ENCODE results near the gene SSTR3.

DNA sequence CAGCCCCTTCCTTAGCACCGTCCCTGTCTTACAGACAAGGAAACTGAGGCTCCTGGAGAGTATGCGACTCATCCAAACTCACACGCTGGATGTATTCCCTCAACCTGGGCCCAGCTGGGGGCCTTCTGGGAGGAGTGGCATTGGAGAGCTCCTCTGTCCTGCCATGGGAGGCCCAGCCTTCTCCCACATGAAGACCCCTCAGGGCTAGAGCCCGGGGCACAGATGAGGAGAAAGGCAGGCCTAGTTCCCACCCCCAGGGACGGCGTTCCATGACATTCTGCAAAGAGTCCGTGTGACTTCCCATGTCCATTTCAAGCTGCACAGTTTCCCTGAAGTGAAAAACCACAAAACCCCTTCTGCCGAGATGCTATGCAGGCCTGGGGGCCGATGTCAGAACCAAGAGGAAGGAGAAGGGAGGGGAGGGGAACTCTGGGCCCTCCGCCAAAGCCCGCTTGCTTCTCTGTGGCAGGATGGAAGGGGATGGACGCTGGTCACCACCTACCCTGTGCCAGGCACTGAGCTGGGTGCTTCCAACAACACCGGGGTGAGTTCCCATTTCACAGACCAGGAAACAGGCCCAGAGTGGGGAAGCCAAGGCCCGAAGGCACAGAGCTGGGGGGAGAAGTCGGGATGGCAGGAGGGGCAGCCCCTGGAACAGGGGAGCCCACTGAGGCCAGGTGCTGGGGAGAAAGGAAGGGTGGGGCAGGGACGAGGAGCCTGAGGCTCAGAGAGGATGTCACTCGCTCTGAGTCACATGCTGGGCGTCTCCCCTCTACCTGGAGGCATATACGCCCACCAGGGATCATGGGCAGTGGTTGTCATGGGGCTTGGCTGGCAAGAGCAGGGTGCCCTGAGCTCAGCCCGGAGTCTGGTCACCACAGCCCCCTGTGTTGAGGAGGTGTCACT, 16.1 kb upstream of the SSTR3 start:
- TF ChIP-seq, protein P1, sequence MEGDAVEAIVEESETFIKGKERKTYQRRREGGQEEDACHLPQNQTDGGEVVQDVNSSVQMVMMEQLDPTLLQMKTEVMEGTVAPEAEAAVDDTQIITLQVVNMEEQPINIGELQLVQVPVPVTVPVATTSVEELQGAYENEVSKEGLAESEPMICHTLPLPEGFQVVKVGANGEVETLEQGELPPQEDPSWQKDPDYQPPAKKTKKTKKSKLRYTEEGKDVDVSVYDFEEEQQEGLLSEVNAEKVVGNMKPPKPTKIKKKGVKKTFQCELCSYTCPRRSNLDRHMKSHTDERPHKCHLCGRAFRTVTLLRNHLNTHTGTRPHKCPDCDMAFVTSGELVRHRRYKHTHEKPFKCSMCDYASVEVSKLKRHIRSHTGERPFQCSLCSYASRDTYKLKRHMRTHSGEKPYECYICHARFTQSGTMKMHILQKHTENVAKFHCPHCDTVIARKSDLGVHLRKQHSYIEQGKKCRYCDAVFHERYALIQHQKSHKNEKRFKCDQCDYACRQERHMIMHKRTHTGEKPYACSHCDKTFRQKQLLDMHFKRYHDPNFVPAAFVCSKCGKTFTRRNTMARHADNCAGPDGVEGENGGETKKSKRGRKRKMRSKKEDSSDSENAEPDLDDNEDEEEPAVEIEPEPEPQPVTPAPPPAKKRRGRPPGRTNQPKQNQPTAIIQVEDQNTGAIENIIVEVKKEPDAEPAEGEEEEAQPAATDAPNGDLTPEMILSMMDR (IDR thresholded peaks at IDR 0.05; ENCODE audit: low read length): no peak
- no peak for TF ChIP-seq EZH2phosphoT487 (IDR thresholded peaks at IDR 0.05; ENCODE audit: low read length)
- no peak for TF ChIP-seq EZH2 (optimal IDR thresholded peaks at IDR 0.05; ENCODE audit: low read depth, low read length)

Measured in MM.1S (cell line).